Spleen (tissue), 7 donors: Measurements from ENCODE around the gene THSD4.

ENCODE experiments used
- POLR2A ChIP-seq, 3 donors: fragments of 450-650 bp; IDR thresholded peaks; one replicate each; pipeline ENCODE4 v1.5.1; 2017; ENCODE audit warnings: antibody characterized with exemption in 3 of 3, mild to moderate bottlenecking in 1 of 3
- POLR2AphosphoS5 ChIP-seq, 3 donors: sonication (generic); formaldehyde crosslinking; IDR thresholded peaks; one replicate each; pipeline ENCODE4 v1.5.1; 2017; ENCODE audit warnings: antibody characterized with exemption in 3 of 3
- TF ChIP-seq, protein P1 (sequence below), 11 experiments: fragments of 200-600 bp in 7 of 11; fragments of 450-650 bp in 4 of 11; sonication (generic) in 4 of 11; IDR thresholded peaks in 8 of 11; conservative IDR thresholded peaks in 3 of 11; 1 replicate in 7 of 11; 2 replicates in 4 of 11; pipeline versions ENCODE4 v1.4.0 to v1.8.0; 2016 to 2021; ENCODE audit warnings: antibody characterized with exemption in 11 of 11, inconsistent platforms in 4 of 11, mild to moderate bottlenecking in 1 of 11
- donor health status: DM: no; HTN: no; CAD: no; lungs with moderate emphysema.
- donor health status: DM: no; HTN: no; CAD: no.
- donor health status: DM: no; HTN: no; CAD: no.

- TF ChIP-seq, protein P1, sequence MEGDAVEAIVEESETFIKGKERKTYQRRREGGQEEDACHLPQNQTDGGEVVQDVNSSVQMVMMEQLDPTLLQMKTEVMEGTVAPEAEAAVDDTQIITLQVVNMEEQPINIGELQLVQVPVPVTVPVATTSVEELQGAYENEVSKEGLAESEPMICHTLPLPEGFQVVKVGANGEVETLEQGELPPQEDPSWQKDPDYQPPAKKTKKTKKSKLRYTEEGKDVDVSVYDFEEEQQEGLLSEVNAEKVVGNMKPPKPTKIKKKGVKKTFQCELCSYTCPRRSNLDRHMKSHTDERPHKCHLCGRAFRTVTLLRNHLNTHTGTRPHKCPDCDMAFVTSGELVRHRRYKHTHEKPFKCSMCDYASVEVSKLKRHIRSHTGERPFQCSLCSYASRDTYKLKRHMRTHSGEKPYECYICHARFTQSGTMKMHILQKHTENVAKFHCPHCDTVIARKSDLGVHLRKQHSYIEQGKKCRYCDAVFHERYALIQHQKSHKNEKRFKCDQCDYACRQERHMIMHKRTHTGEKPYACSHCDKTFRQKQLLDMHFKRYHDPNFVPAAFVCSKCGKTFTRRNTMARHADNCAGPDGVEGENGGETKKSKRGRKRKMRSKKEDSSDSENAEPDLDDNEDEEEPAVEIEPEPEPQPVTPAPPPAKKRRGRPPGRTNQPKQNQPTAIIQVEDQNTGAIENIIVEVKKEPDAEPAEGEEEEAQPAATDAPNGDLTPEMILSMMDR (IDR thresholded peaks at IDR 0.05 in 8 of 11, conservative IDR thresholded peaks at IDR 0.05 in 3 of 11), result no peak
- TF ChIP-seq POLR2AphosphoS5 (IDR thresholded peaks at IDR 0.05), result no peak
- no peak for TF ChIP-seq POLR2A (IDR thresholded peaks at IDR 0.05)
These were observed 231.2 kb downstream of the THSD4 start for GRCh38 chr15:71346464-71346863.
